Heart right ventricle (tissue), 16 donors: ENCODE measurements around the gene THSD7A. TPM values are rescaled to one million over a fixed set of nuclear protein-coding genes. Genes with fewer than 3 reads are reported as not detected.

Source experiments
- ATAC-seq, 8 donors: fragments of 200-7000 bp; cut with Tn5 transposase; one replicate each; pipeline ENCODE4 v1.9.1; 2020; ENCODE audit warnings: mild to moderate bottlenecking in 8 of 8, moderate library complexity in 8 of 8, moderate number of reproducible peaks in 1 of 8
- DNase-seq, 2 donors: peaks; one replicate each; pipeline ENCODE4 v3.0.0-alpha.2; 2020
- H3K27ac ChIP-seq, 10 donors: fragments of 200-600 bp; sonication (generic) in 2 of 10; one replicate each; pipeline versions ENCODE4 v1.5.0 to v1.8.0; 2020 to 2022; ENCODE audit warnings: mild to moderate bottlenecking in 3 of 10
- H3K27me3 ChIP-seq, 7 donors: fragments of 200-600 bp; one replicate each; pipeline ENCODE4 v1.8.0; 2021 to 2022; ENCODE audit warnings: mild to moderate bottlenecking in 2 of 7
- H3K36me3 ChIP-seq, 9 donors: fragments of 200-600 bp; sonication (generic) in 1 of 9; one replicate each; pipeline versions ENCODE4 v1.5.0 to v1.8.0; 2020 to 2022; ENCODE audit warnings: mild to moderate bottlenecking in 2 of 9
- H3K4me1 ChIP-seq, 9 donors: fragments of 200-600 bp; sonication (generic) in 1 of 9; one replicate each; pipeline versions ENCODE4 v1.5.0 to v1.8.0; 2020 to 2022; ENCODE audit warnings: mild to moderate bottlenecking in 4 of 9
- H3K4me3 ChIP-seq, 10 donors: fragments of 200-600 bp; sonication (generic) in 2 of 10; one replicate each; pipeline versions ENCODE4 v1.5.0 to v1.8.0; 2020 to 2022; ENCODE audit warnings: mild to moderate bottlenecking in 7 of 10, moderate library complexity in 2 of 10
- H3K9me3 ChIP-seq, 11 donors: fragments of 200-600 bp in 10 of 11; sonication (generic) in 2 of 11; one replicate each; pipeline versions ENCODE4 v1.5.0 to v1.8.0; 2013 to 2022; ENCODE audit warnings: mild to moderate bottlenecking in 2 of 11, control low read depth in 1 of 11, moderate library complexity in 1 of 11
- CTCF ChIP-seq, 9 donors: fragments of 200-600 bp; sonication (generic) in 2 of 9; IDR thresholded peaks; one replicate each; pipeline versions ENCODE4 v1.5.0 to v1.8.0; 2021 to 2022; ENCODE audit warnings: antibody characterized with exemption in 9 of 9, mild to moderate bottlenecking in 5 of 9, moderate library complexity in 1 of 9
- WGBS, 2 donors: extraction: QIAGEN DNeasy Blood & Tissue Kit; methylation state at CpG; one replicate each; pipeline ENCODE4 v1.1.7; 2013; ENCODE audit warnings: inconsistent platforms in 1 of 2; 5-methylcytosine and 5-hydroxymethylcytosine counted together
- intact Hi-C, 10 donors: fragments of 100-400 bp; cut with DNase I; formaldehyde crosslinking; loops; one replicate each; pipeline versions ENCODE4 v1.11.1 to v1.14.2; 2022
- polyA plus RNA-seq, 2 donors: library from polyadenylated mRNA; stranded (reverse); fragments of 200-250 nt; gene quantifications; one replicate each; pipeline ENCODE4 v1.2.3, GENCODE V29; 2013
- total RNA-seq, 10 donors: library from RNA; stranded (reverse); fragmentation: NEBNext Ultra II Directional in 3 of 10; extraction: Animal tissue kit (Norgen Biotek cat#: 25700) in 3 of 10; gene quantifications; one replicate each; pipeline versions ENCODE4 v1.2.1 to v1.2.4, GENCODE V29; 2021 to 2023
- donor health status: Arrhythmogenic right ventricular cardiomyopathy.
- donor health status: ischemic (EF 13 %, LVEDD 7.1; RV severe dilation, severe dysfunction).
- donor health status: healthy with polysubstance abuse.
- donor health status: DM: no; HTN: yes; CAD: no.
- donor health status: DM: no; HTN: no; CAD: no.
- donor health status: ischemic (EF 25% LVEDD 6.9; RV normal size, moderate dysfunction).
- donor health status: ischemic (EF 25% LVEDD 5.7; RV mildly dilated, moderate dysfunction).
- donor health status: healthy.
- donor health status: DM: yes; HTN: yes; CAD: no.
- donor health status: Ischemic cardiomyopathy.
- donor health status: ischemic (EF 35%, LVEDD 5.7; RV mildly dilated, moderate dysfunction).
- donor health status: nonischemic (EF 11% LVEDD 7.7; RV severe dilation, severe dysfunction).
- donor health status: DM: yes; HTN: yes; CAD: no.
- donor health status: PGD.
- donor health status: ischemic (EF 29% LVEDD 5.4; RV normal size, mild dysfunction).
- donor health status: nonischemic (EF 23%, LVEDD 6.1; RV moderate dilation, normal function).

THSD7A gene
- total and polyA plus RNA-seq, 12 donors: 0.22 to 3.4 (median 1.2) TPM

GRCh38 chr7:11437994-11438393, 394.0 kb downstream of the THSD7A start:
- H3K27ac ChIP-seq: no peak overlapping the region
- DNase-seq (no peak), ATAC-seq (no peak)
- 62 to 71% methylated on average over 1 of the region's 1 CpG for WGBS, 2 donors
- no peaks in the 10 kb centered on the region for H3K36me3 ChIP-seq
- intact Hi-C loops: loop anchor here in 1 of 10 donors (10.0 kb wide), 1 partner anchor 397 kb away; the partner anchor contains the start of gene THSD7A
- H3K4me1 ChIP-seq: no peaks in the 10 kb centered on the region
- TF ChIP-seq CTCF (IDR thresholded peaks at IDR 0.05): no peak
- peaks cover 0 to 10% (median 0%) of the 10 kb centered on the region in 11 donors for H3K9me3 ChIP-seq
- H3K4me3 ChIP-seq: no peak overlapping the region
- no peaks in the 10 kb centered on the region for H3K27me3 ChIP-seq

GRCh38 chr7:11436773-11437524, 395.0 kb downstream of the THSD7A start:
- DNase-seq (no peak), ATAC-seq (no peak)
- intact Hi-C loops: loop anchor here in 1 of 10 donors (10.0 kb wide), 1 partner anchor 398 kb away; the partner anchor contains the start of gene THSD7A
- H3K9me3 ChIP-seq: peaks cover 0 to 10% (median 0%) of the 10 kb centered on the region in 11 donors
- H3K4me1 ChIP-seq: no peaks in the 10 kb centered on the region
- no peak overlapping the region for H3K27ac ChIP-seq
- H3K4me3 ChIP-seq: no peak overlapping the region
- H3K36me3 ChIP-seq: no peaks in the 10 kb centered on the region
- 55 to 70% methylated on average over 2 of the region's 2 CpGs for WGBS, 2 donors
- no peak for TF ChIP-seq CTCF (IDR thresholded peaks at IDR 0.05)
- H3K27me3 ChIP-seq: no peaks in the 10 kb centered on the region

- H3K27me3 ChIP-seq: no peaks in the 10 kb centered on the region
- ATAC-seq (no peak), DNase-seq (no peak)
- no peak overlapping the region for H3K4me3 ChIP-seq
- H3K27ac ChIP-seq: no peak overlapping the region
- 82 to 95% methylated on average over 1 of the region's 1 CpG for WGBS, 2 donors
- peaks cover 0 to 10% (median 0%) of the 10 kb centered on the region in 11 donors for H3K9me3 ChIP-seq
- H3K4me1 ChIP-seq: no peaks in the 10 kb centered on the region
- no peaks in the 10 kb centered on the region for H3K36me3 ChIP-seq
- intact Hi-C loops: loop anchor here in 1 of 10 donors (10.0 kb wide), 1 partner anchor 398 kb away; the partner anchor contains the start of gene THSD7A
- TF ChIP-seq CTCF (IDR thresholded peaks at IDR 0.05): no peak
Measured at GRCh38 chr7:11436316-11436715, 395.7 kb downstream of the THSD7A start.

GRCh38 chr7:11434366-11434765, 397.6 kb downstream of the THSD7A start:
- peaks cover 0 to 8% (median 0%) of the 10 kb centered on the region in 9 donors for H3K4me1 ChIP-seq
- no peaks in the 10 kb centered on the region for H3K36me3 ChIP-seq
- no peak for ATAC-seq
- no peak overlapping the region for H3K4me3 ChIP-seq
- no peak for TF ChIP-seq CTCF (IDR thresholded peaks at IDR 0.05)
- intact Hi-C loops: loop anchor here in 2 of 10 donors (5.0 to 10.0 kb wide), 2 partner anchors 400 to 888 kb away; partner anchors contain the start of gene THSD7A (in 1 of the 2)
- DNase-seq: no peak
- H3K27me3 ChIP-seq: no peaks in the 10 kb centered on the region
- no peaks in the 10 kb centered on the region for H3K9me3 ChIP-seq
- no peak overlapping the region for H3K27ac ChIP-seq
